Measurements from ENCODE around the gene RBM17.

Gene RBM17

DNA sequence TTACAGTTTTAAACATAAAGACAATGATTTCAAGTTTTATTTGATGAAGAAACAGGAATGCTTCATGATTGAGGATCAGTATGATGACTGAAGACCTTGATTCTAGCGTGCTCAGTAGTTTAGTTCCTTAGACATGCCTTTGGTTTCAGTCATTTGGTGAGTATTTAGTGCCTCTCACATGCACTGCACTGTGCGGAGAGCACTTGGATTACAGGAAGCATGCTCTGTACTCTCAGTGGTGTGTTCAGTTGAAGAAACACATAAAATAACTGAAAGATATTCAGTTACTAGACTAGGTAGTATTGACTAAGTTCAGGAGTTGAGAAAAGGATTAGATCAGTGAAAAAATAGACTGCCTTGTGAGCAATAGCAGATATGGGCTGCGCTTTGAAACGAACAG, 25.5 kb downstream of the RBM17 start:
- H2BK15ac ChIP-seq (ENCODE audit: low read length) = no peak overlapping the region
- no peak overlapping the region for H3K27ac ChIP-seq (replicated peaks; ENCODE audit: low read length)
- no peak overlapping the region for H2BK120ac ChIP-seq (ENCODE audit: low read depth, low read length)
- H2AK5ac ChIP-seq (ENCODE audit: low read depth, low read length) = no peak overlapping the region
- H3K18ac ChIP-seq (ENCODE audit: low read length) = no peak overlapping the region
- H3K23ac ChIP-seq (ENCODE audit: low read depth, low read length, poor library complexity) = no peak overlapping the region
- no peak overlapping the region for H2AFZ ChIP-seq (ENCODE audit: low read length)
- no peak overlapping the region for H3K9ac ChIP-seq (ENCODE audit: low read depth, low read length, poor library complexity)
- H3K9me3 ChIP-seq (replicated peaks in 1 of 2; ENCODE audit: control insufficient read depth in 2 of 2, insufficient read depth in 1 of 2, low read depth in 1 of 2, low read length in 2 of 2) = no peaks in the 10 kb centered on the region
- peaks cover 38 to 79% of the 10 kb centered on the region in 2 donors for H3K36me3 ChIP-seq (replicated peaks in 1 of 2; ENCODE audit: control insufficient read depth in 2 of 2, insufficient read depth in 2 of 2, low read length in 2 of 2)
- no peak for DNase-seq (ENCODE audit: low spot score)
- H4K8ac ChIP-seq (ENCODE audit: low read depth, low read length) = no peak overlapping the region
- no peak overlapping the region for H3K4me2 ChIP-seq (ENCODE audit: insufficient read depth, low read length, poor library complexity, severe bottlenecking)
- H3K4me1 ChIP-seq (ENCODE audit: control insufficient read depth in 2 of 2, insufficient read depth in 1 of 2, low read depth in 1 of 2, low read length in 2 of 2) = no peaks in the 10 kb centered on the region
- H2BK5ac ChIP-seq (ENCODE audit: low read length) = no peak overlapping the region
- H4K91ac ChIP-seq (ENCODE audit: low read depth, low read length, poor library complexity) = no peak overlapping the region
- no peak overlapping the region for H3K14ac ChIP-seq (ENCODE audit: low read length)
- no peak overlapping the region for H2BK12ac ChIP-seq (ENCODE audit: low read length)
- no peak overlapping the region for H3K4me3 ChIP-seq (ENCODE audit: low read length in 2 of 2)
- no peaks in the 10 kb centered on the region for H3K27me3 ChIP-seq (ENCODE audit: control insufficient read depth in 3 of 3, insufficient read depth in 3 of 3, low read depth in 1 of 3, low read length in 3 of 3)
- no CpG with 5 or more reads among the region's 4 CpGs for WGBS, 2 donors (ENCODE audit: extremely low coverage in 2 of 2, insufficient read length in 2 of 2, insufficient replicate concordance in 1 of 2)
- H3K79me1 ChIP-seq (ENCODE audit: low read depth, low read length) = peaks cover 3% of the 10 kb centered on the region
- H3K4ac ChIP-seq (ENCODE audit: low read length) = no peak overlapping the region

DNA sequence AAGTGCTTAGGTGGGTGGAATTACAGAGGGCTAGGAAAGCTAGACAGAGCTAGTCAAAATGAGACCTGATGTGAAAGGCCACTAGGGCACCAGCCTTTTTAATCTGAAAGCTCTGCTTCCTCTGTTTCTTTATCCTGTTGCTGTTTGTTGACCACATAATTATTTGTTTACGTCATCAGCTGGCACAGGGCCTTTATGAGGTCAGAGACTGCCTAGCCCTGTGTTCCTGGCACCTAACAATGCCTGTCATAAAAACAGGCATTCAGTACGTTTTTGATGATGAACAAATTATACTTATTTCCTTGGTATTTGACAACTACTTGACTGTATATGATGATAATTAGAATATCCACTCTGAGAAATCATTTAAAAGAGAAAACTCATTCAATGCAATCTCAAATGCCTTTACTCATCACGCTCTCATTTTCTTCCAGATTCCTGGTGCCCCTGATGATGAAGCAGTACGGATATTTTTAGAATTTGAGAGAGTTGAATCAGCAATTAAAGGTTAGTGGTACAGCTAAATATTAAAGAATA, 26.0 kb downstream of the RBM17 start:
- Histone ChIP-seq H2BK5ac (ENCODE audit: low read length) (no peak overlapping the region), H3K4me2 (ENCODE audit: insufficient read depth, low read length, poor library complexity, severe bottlenecking) (no peak overlapping the region), H4K8ac (ENCODE audit: low read depth, low read length) (no peak overlapping the region), H3K27ac (replicated peaks; ENCODE audit: low read length) (no peak overlapping the region), H3K9ac (ENCODE audit: low read depth, low read length, poor library complexity) (no peak overlapping the region), H3K36me3 (replicated peaks in 1 of 2; ENCODE audit: control insufficient read depth in 2 of 2, insufficient read depth in 2 of 2, low read length in 2 of 2) (peaks cover 36 to 73% of the 10 kb centered on the region in 2 donors), H3K9me3 (replicated peaks in 1 of 2; ENCODE audit: control insufficient read depth in 2 of 2, insufficient read depth in 1 of 2, low read depth in 1 of 2, low read length in 2 of 2) (no peaks in the 10 kb centered on the region), H3K27me3 (ENCODE audit: control insufficient read depth in 3 of 3, insufficient read depth in 3 of 3, low read depth in 1 of 3, low read length in 3 of 3) (no peaks in the 10 kb centered on the region), H3K4me3 (ENCODE audit: low read length in 2 of 2) (no peak overlapping the region), H3K14ac (ENCODE audit: low read length) (no peak overlapping the region), H3K4me1 (ENCODE audit: control insufficient read depth in 2 of 2, insufficient read depth in 1 of 2, low read depth in 1 of 2, low read length in 2 of 2) (no peaks in the 10 kb centered on the region), H3K79me1 (ENCODE audit: low read depth, low read length) (peaks cover 3% of the 10 kb centered on the region), H3K4ac (ENCODE audit: low read length) (no peak overlapping the region), H2BK12ac (ENCODE audit: low read length) (no peak overlapping the region), H2AFZ (ENCODE audit: low read length) (no peak overlapping the region), H3K23ac (ENCODE audit: low read depth, low read length, poor library complexity) (no peak overlapping the region), H2BK15ac (ENCODE audit: low read length) (no peak overlapping the region), H2AK5ac (ENCODE audit: low read depth, low read length) (no peak overlapping the region), H3K18ac (ENCODE audit: low read length) (no peak overlapping the region), H2BK120ac (ENCODE audit: low read depth, low read length) (no peak overlapping the region), H4K91ac (ENCODE audit: low read depth, low read length, poor library complexity) (no peak overlapping the region)
- no peak for DNase-seq (ENCODE audit: low spot score)
- WGBS, 2 donors (ENCODE audit: extremely low coverage in 2 of 2, insufficient read length in 2 of 2, insufficient replicate concordance in 1 of 2) = no CpG with 5 or more reads among the region's 4 CpGs

DNA sequence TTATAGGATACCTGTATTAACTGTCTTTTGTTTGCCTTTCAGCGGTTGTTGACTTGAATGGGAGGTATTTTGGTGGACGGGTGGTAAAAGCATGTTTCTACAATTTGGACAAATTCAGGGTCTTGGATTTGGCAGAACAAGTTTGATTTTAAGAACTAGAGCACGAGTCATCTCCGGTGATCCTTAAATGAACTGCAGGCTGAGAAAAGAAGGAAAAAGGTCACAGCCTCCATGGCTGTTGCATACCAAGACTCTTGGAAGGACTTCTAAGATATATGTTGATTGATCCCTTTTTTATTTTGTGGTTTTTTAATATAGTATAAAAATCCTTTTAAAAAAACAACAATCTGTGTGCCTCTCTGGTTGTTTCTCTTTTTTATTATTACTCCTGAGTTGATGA, 26.6 kb downstream of the RBM17 start:
- H4K91ac ChIP-seq (ENCODE audit: low read depth, low read length, poor library complexity) = no peak overlapping the region
- no peak overlapping the region for H3K23ac ChIP-seq (ENCODE audit: low read depth, low read length, poor library complexity)
- no peak overlapping the region for H3K18ac ChIP-seq (ENCODE audit: low read length)
- WGBS, 2 donors (ENCODE audit: extremely low coverage in 2 of 2, insufficient read length in 2 of 2, insufficient replicate concordance in 1 of 2) = no CpG with 5 or more reads among the region's 4 CpGs
- H3K4ac ChIP-seq (ENCODE audit: low read length) = no peak overlapping the region
- H2BK12ac ChIP-seq (ENCODE audit: low read length) = no peak overlapping the region
- no peaks in the 10 kb centered on the region for H3K4me1 ChIP-seq (ENCODE audit: control insufficient read depth in 2 of 2, insufficient read depth in 1 of 2, low read depth in 1 of 2, low read length in 2 of 2)
- no peaks in the 10 kb centered on the region for H3K27me3 ChIP-seq (ENCODE audit: control insufficient read depth in 3 of 3, insufficient read depth in 3 of 3, low read depth in 1 of 3, low read length in 3 of 3)
- H3K4me2 ChIP-seq (ENCODE audit: insufficient read depth, low read length, poor library complexity, severe bottlenecking) = no peak overlapping the region
- no peak overlapping the region for H2BK15ac ChIP-seq (ENCODE audit: low read length)
- no peak overlapping the region for H4K8ac ChIP-seq (ENCODE audit: low read depth, low read length)
- H2AK5ac ChIP-seq (ENCODE audit: low read depth, low read length) = no peak overlapping the region
- H3K79me1 ChIP-seq (ENCODE audit: low read depth, low read length) = peaks cover 3% of the 10 kb centered on the region
- no peaks in the 10 kb centered on the region for H3K9me3 ChIP-seq (replicated peaks in 1 of 2; ENCODE audit: control insufficient read depth in 2 of 2, insufficient read depth in 1 of 2, low read depth in 1 of 2, low read length in 2 of 2)
- no peak overlapping the region for H2AFZ ChIP-seq (ENCODE audit: low read length)
- H3K36me3 ChIP-seq (replicated peaks in 1 of 2; ENCODE audit: control insufficient read depth in 2 of 2, insufficient read depth in 2 of 2, low read length in 2 of 2) = peaks cover 31 to 68% of the 10 kb centered on the region in 2 donors
- no peak overlapping the region for H2BK5ac ChIP-seq (ENCODE audit: low read length)
- no peak for DNase-seq (ENCODE audit: low spot score)
- H2BK120ac ChIP-seq (ENCODE audit: low read depth, low read length) = no peak overlapping the region
- H3K14ac ChIP-seq (ENCODE audit: low read length) = no peak overlapping the region
- no peak overlapping the region for H3K27ac ChIP-seq (replicated peaks; ENCODE audit: low read length)
- no peak overlapping the region for H3K9ac ChIP-seq (ENCODE audit: low read depth, low read length, poor library complexity)
- H3K4me3 ChIP-seq (ENCODE audit: low read length in 2 of 2) = no peak overlapping the region

DNA sequence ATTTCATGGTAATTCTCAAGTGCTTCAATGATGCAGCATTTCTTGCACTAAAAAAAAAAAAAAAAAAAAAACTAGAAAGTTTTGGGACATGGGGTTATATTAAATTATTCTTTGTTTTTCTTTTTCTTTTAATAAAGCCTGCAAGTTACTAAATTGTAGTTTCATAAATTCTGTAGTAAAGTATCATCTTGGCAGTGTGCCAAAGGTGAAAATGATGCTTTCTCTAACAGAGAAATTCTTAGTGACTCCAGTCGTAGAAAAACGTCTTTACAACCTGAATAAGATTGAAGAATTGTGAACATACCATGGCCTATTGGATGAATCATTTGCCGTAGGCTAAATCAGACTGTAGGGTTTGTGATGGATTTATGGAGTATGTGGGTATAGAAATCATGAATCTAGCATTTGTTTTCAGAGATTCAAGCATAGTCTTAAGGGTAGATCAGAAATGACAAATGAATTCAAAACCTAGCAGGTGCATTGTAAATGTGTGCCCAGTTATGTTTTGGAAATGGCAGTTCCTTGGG, 27.1 kb downstream of the RBM17 start:
- no peak overlapping the region for H3K4me2 ChIP-seq (ENCODE audit: insufficient read depth, low read length, poor library complexity, severe bottlenecking)
- WGBS, 2 donors (ENCODE audit: extremely low coverage in 2 of 2, insufficient read length in 2 of 2, insufficient replicate concordance in 1 of 2) = no CpG with 5 or more reads among the region's 3 CpGs
- H2BK120ac ChIP-seq (ENCODE audit: low read depth, low read length) = no peak overlapping the region
- no peaks in the 10 kb centered on the region for H3K27me3 ChIP-seq (ENCODE audit: control insufficient read depth in 3 of 3, insufficient read depth in 3 of 3, low read depth in 1 of 3, low read length in 3 of 3)
- no peak overlapping the region for H3K18ac ChIP-seq (ENCODE audit: low read length)
- H4K8ac ChIP-seq (ENCODE audit: low read depth, low read length) = no peak overlapping the region
- no peak overlapping the region for H2BK5ac ChIP-seq (ENCODE audit: low read length)
- H3K23ac ChIP-seq (ENCODE audit: low read depth, low read length, poor library complexity) = no peak overlapping the region
- H3K9ac ChIP-seq (ENCODE audit: low read depth, low read length, poor library complexity) = no peak overlapping the region
- H3K4ac ChIP-seq (ENCODE audit: low read length) = no peak overlapping the region
- H3K27ac ChIP-seq (replicated peaks; ENCODE audit: low read length) = no peak overlapping the region
- H3K14ac ChIP-seq (ENCODE audit: low read length) = no peak overlapping the region
- H3K4me1 ChIP-seq (ENCODE audit: control insufficient read depth in 2 of 2, insufficient read depth in 1 of 2, low read depth in 1 of 2, low read length in 2 of 2) = peaks cover 0 to under 1% of the 10 kb centered on the region in 2 donors
- H2AFZ ChIP-seq (ENCODE audit: low read length) = no peak overlapping the region
- peaks cover 27 to 63% of the 10 kb centered on the region in 2 donors for H3K36me3 ChIP-seq (replicated peaks in 1 of 2; ENCODE audit: control insufficient read depth in 2 of 2, insufficient read depth in 2 of 2, low read length in 2 of 2)
- H2BK15ac ChIP-seq (ENCODE audit: low read length) = no peak overlapping the region
- no peak overlapping the region for H2BK12ac ChIP-seq (ENCODE audit: low read length)
- DNase-seq (ENCODE audit: low spot score) = no peak
- no peak overlapping the region for H4K91ac ChIP-seq (ENCODE audit: low read depth, low read length, poor library complexity)
- H2AK5ac ChIP-seq (ENCODE audit: low read depth, low read length) = no peak overlapping the region
- no peak overlapping the region for H3K4me3 ChIP-seq (ENCODE audit: low read length in 2 of 2)
- peaks cover 3% of the 10 kb centered on the region for H3K79me1 ChIP-seq (ENCODE audit: low read depth, low read length)
- H3K9me3 ChIP-seq (replicated peaks in 1 of 2; ENCODE audit: control insufficient read depth in 2 of 2, insufficient read depth in 1 of 2, low read depth in 1 of 2, low read length in 2 of 2) = no peaks in the 10 kb centered on the region

Measured in neuronal stem cell (in vitro differentiated cells).